Measurements from ENCODE around the gene DUSP12.

- no peak for TF ChIP-seq MAX (IDR thresholded peaks at IDR 0.05)
- TF ChIP-seq, protein P1, sequence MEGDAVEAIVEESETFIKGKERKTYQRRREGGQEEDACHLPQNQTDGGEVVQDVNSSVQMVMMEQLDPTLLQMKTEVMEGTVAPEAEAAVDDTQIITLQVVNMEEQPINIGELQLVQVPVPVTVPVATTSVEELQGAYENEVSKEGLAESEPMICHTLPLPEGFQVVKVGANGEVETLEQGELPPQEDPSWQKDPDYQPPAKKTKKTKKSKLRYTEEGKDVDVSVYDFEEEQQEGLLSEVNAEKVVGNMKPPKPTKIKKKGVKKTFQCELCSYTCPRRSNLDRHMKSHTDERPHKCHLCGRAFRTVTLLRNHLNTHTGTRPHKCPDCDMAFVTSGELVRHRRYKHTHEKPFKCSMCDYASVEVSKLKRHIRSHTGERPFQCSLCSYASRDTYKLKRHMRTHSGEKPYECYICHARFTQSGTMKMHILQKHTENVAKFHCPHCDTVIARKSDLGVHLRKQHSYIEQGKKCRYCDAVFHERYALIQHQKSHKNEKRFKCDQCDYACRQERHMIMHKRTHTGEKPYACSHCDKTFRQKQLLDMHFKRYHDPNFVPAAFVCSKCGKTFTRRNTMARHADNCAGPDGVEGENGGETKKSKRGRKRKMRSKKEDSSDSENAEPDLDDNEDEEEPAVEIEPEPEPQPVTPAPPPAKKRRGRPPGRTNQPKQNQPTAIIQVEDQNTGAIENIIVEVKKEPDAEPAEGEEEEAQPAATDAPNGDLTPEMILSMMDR (IDR thresholded peaks at IDR 0.05; ENCODE audit: low read depth, low read length, missing input control), result no peak
- no peak for TF ChIP-seq HNF4G (IDR thresholded peaks at IDR 0.05)
- TF ChIP-seq EGR1 (IDR thresholded peaks at IDR 0.05; ENCODE audit: low read depth in 2 of 2), result no peak
- TF ChIP-seq TAF1 (conservative IDR thresholded peaks at IDR 0.05), result no peak
- no peak for TF ChIP-seq JUND (IDR thresholded peaks at IDR 0.05)
- TF ChIP-seq YY1 (IDR thresholded peaks at IDR 0.05), result no peak
- TF ChIP-seq RAD21 (IDR thresholded peaks at IDR 0.05), result no peak
- no peak for TF ChIP-seq SP1 (IDR thresholded peaks at IDR 0.05)
- TF ChIP-seq HNF4A (conservative IDR thresholded peaks at IDR 0.05), result no peak
- TF ChIP-seq, protein P2, sequence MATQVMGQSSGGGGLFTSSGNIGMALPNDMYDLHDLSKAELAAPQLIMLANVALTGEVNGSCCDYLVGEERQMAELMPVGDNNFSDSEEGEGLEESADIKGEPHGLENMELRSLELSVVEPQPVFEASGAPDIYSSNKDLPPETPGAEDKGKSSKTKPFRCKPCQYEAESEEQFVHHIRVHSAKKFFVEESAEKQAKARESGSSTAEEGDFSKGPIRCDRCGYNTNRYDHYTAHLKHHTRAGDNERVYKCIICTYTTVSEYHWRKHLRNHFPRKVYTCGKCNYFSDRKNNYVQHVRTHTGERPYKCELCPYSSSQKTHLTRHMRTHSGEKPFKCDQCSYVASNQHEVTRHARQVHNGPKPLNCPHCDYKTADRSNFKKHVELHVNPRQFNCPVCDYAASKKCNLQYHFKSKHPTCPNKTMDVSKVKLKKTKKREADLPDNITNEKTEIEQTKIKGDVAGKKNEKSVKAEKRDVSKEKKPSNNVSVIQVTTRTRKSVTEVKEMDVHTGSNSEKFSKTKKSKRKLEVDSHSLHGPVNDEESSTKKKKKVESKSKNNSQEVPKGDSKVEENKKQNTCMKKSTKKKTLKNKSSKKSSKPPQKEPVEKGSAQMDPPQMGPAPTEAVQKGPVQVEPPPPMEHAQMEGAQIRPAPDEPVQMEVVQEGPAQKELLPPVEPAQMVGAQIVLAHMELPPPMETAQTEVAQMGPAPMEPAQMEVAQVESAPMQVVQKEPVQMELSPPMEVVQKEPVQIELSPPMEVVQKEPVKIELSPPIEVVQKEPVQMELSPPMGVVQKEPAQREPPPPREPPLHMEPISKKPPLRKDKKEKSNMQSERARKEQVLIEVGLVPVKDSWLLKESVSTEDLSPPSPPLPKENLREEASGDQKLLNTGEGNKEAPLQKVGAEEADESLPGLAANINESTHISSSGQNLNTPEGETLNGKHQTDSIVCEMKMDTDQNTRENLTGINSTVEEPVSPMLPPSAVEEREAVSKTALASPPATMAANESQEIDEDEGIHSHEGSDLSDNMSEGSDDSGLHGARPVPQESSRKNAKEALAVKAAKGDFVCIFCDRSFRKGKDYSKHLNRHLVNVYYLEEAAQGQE (IDR thresholded peaks at IDR 0.05), result no peak
These were observed 53.6 kb downstream of the DUSP12 start for GRCh38 chr1:161803181-161803580.
